ENCODE measurements around the gene PCNP.

GRCh38 chr3:101631098-101631796 lies 57.3 kb downstream of the PCNP start:
- TF ChIP-seq EZH2 (IDR thresholded peaks at IDR 0.05; ENCODE audit: low read length, missing control alignments) = no peak
- TF ChIP-seq, protein P1, sequence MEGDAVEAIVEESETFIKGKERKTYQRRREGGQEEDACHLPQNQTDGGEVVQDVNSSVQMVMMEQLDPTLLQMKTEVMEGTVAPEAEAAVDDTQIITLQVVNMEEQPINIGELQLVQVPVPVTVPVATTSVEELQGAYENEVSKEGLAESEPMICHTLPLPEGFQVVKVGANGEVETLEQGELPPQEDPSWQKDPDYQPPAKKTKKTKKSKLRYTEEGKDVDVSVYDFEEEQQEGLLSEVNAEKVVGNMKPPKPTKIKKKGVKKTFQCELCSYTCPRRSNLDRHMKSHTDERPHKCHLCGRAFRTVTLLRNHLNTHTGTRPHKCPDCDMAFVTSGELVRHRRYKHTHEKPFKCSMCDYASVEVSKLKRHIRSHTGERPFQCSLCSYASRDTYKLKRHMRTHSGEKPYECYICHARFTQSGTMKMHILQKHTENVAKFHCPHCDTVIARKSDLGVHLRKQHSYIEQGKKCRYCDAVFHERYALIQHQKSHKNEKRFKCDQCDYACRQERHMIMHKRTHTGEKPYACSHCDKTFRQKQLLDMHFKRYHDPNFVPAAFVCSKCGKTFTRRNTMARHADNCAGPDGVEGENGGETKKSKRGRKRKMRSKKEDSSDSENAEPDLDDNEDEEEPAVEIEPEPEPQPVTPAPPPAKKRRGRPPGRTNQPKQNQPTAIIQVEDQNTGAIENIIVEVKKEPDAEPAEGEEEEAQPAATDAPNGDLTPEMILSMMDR (conservative IDR thresholded peaks at IDR 0.05 in 1 of 2, IDR thresholded peaks at IDR 0.05 in 1 of 2; ENCODE audit: low read depth in 1 of 2, low read length in 2 of 2) = no peak
